GM18526 (cell line): ENCODE measurements around the gene DLGAP1.

ENCODE experiments used
- POLR2A ChIP-seq: IDR thresholded peaks from 3 replicates; pipeline ENCODE4 v1.6.1; 2011; ENCODE audit not compliant: insufficient read length; ENCODE audit errors: extremely low read depth

Gene DLGAP1

DNA sequence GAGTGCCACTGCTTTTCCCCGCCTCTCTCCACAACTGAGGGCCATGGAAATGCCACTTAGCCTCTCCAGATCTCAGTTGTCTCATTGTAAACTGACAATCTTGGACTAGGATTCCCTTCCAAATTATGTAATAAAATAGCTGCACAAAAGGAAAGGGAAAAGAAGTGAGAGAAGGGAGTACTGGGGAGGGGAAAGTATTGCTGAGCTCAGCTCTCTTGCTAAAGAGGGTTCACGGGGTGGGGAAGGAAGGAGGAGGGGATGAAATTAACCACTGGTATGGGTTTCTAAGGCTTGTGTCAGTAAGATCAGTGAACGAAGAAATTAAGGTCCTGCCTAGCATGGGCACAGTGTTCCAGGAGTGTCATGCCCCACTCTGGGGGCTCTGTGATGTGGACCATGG is 587.9 kb downstream of the DLGAP1 start:
- no peak for TF ChIP-seq POLR2A

DNA sequence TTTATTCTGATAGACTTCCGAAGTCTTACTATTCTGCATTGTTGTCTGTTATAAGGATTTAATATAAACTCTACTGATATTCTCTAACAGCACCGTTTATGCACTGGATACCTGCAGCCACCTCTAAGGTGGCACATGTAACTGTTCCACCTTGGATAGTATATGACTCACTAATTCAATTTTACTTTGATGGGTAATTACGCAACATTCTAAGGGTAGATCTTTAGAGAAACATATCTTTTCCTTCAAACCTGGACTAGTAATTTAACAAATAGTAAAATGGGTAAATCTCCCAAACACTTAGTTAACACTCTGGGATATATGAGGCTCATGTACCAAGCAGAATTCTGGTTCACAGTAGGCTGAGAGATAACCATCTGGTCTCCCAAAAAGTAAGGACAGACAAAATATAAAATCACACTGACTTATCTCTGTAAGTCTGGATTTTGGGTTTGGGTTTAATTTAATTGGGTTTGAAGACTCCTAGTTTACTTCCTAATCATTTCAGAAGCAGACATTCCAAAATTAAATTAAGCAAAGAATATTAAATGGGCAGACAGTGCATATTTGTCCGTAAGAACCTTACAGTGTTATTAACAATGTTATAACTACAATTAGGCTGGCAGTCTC is 590.3 kb downstream of the DLGAP1 start:
- TF ChIP-seq POLR2A = no peak

- TF ChIP-seq POLR2A = no peak
Observed at GRCh38 chr18:3863593-3863992, 591.5 kb downstream of the DLGAP1 start.

GRCh38 chr18:3863006-3863405 is 592.1 kb downstream of the DLGAP1 start:
- TF ChIP-seq POLR2A = no peak

GRCh38 chr18:3861495-3861894 is 593.6 kb downstream of the DLGAP1 start:
- TF ChIP-seq POLR2A = no peak

DNA sequence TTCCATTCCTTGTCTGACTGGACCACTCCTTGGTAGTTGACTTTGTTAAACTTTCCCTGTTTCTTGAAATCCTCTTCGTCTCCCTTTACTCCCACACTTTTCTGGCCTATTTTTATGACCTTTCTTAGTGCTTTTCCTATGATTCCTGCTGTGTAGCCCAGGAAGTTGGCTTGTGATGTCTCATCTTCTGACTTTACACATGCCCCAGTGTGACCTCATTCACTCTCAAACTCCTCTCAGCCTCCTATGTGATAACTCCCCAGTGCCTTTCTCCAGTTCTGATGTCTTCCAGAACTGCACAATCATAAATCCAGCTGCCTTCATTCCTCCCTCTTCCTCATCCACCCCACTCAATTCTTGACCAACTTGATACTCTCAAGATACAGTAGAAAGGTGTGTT is 597.6 kb downstream of the DLGAP1 start:
- no peak for TF ChIP-seq POLR2A

GRCh38 chr18:3855966-3856365 is 599.1 kb downstream of the DLGAP1 start:
- no peak for TF ChIP-seq POLR2A

- no peak for TF ChIP-seq POLR2A
Observed at GRCh38 chr18:3852321-3852720, 602.8 kb downstream of the DLGAP1 start.

DNA sequence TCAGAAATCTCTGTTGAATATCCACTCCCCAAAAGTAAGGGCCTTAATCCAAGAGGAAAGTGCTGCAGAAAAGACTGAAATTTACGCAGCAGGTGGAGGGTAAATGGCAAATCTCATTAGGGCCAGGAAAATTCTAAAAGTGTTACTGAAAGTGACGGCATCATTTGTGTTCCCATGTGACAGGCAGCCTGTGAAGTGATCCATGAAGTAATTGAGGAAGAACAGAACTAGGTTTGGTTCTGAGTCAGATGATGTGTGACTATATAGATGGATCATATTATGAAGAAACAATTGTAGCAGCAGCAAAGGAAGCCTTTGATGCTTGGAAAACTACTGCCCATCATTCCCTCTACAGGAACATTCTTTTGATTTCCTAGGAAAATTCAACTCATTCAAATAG is 603.9 kb downstream of the DLGAP1 start:
- TF ChIP-seq POLR2A = no peak

GRCh38 chr18:3848316-3848715 is 606.8 kb downstream of the DLGAP1 start:
- TF ChIP-seq POLR2A = no peak

DNA sequence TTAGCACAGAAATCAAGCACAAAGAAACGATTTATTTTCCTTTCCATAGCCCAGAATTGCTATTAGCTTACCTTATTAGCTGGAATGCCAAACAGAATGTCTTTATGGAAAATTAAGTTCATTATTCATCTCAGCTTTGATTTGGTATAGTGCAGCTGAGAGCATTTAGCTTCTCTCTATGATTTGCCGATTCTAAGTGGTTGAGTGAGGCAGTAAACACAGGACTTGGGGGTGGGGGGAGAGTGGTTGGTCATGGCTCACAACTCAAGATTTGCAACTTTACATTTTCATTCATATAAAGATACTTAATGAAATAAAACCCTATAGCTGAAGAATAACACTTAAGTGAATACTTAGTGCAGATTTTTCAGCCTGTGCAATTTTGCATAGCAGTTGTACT is 609.9 kb downstream of the DLGAP1 start:
- no peak for TF ChIP-seq POLR2A

DNA sequence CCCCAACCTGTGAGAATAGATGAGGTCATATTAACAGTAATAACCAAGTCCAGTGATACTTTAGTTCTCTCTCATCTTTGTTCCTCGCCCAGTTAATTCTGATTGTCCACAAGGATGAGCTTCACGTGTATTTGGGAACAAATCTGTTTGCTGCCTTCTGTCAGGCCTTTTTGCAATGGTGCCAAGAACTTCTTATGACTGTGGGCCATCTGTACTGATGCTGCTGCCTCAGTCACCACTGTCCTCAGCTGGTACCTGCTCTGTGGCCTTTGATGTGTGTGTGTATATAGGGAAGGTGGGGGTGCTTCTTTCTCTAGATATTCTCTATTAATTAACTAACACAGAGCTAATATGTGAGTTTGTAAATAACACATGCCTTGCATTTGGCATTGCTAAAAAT is 612.3 kb downstream of the DLGAP1 start:
- no peak for TF ChIP-seq POLR2A

GRCh38 chr18:3840766-3841165 is 614.3 kb downstream of the DLGAP1 start:
- TF ChIP-seq POLR2A = no peak

- TF ChIP-seq POLR2A = no peak
Observed at GRCh38 chr18:3839581-3839981, 615.5 kb downstream of the DLGAP1 start.

DNA sequence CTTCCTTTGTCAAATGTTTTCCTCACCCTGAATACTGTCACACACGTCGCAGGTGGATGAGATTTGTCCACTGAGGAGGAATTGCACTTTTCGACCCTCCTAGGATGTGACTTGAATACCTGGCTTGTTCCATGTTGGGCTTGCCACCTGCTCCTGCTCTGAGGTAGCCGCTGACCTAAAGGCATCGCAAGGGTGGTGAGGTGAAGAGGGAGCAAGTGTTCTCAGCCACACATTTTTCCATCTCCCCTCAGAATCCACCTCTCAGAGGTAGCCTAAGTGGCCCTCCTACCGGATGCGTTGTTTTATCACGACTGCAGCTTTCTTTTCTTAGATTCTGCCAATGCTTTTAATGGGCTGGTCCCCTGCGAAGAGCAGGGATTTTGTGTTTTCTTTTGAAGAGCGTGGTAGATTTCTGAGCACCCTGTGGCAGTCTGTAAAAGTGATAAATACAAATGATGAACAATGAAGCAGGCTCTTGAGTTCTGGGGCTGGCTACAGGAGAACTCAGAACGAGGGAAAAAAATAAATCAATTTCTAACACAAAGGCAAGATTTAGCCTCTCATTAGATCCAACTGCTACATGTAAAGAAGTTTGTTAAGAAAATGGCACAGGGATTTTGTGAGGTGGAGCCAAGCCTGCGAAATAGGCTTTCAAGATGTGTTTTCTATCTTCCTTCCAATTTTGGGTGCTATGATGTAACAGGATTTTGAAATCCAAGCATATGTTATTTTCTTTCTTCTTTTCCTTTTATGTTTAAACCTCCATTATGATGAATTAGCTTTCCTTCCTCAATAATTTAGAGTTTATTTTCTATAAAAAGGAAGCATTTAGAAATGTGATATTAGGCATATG is 618.4 kb downstream of the DLGAP1 start:
- TF ChIP-seq POLR2A = no peak

GRCh38 chr18:3832025-3832638 is 623.0 kb downstream of the DLGAP1 start:
- no peak for TF ChIP-seq POLR2A
